Suprapubic skin (tissue), 4 donors: ENCODE results near the gene PRKN. TPM values are rescaled to one million over a fixed set of nuclear protein-coding genes. Genes with fewer than 3 reads are reported as not detected.

Experiments used
- DNase-seq, 2 donors: peaks; one replicate each; pipeline ENCODE4 v3.0.0-alpha.2; 2019; ENCODE audit warnings: low spot score in 2 of 2
- H3K27ac ChIP-seq: fragments of 200-600 bp; sonication (generic); one replicate; pipeline ENCODE4 v1.5.1; 2019
- H3K27me3 ChIP-seq: fragments of 200-600 bp; sonication (generic); one replicate; pipeline ENCODE4 v1.5.1; 2019
- H3K36me3 ChIP-seq: fragments of 200-600 bp; sonication (generic); one replicate; pipeline ENCODE4 v1.5.1; 2019
- H3K4me1 ChIP-seq: fragments of 200-600 bp; sonication (generic); one replicate; pipeline ENCODE4 v1.5.1; 2019
- H3K4me3 ChIP-seq: fragments of 200-600 bp; sonication (generic); one replicate; pipeline ENCODE4 v1.5.1; 2019; ENCODE audit warnings: mild to moderate bottlenecking
- H3K9me3 ChIP-seq: fragments of 200-600 bp; sonication (generic); one replicate; pipeline ENCODE4 v1.5.1; 2019
- CTCF ChIP-seq, 2 donors: fragments of 200-600 bp in 1 of 2; fragments of 450-650 bp in 1 of 2; sonication (generic) in 1 of 2; IDR thresholded peaks; one replicate each; pipeline ENCODE4 v1.5.1; 2016 to 2019; ENCODE audit warnings: antibody characterized with exemption in 2 of 2, mild to moderate bottlenecking in 1 of 2, moderate library complexity in 1 of 2
- EP300 ChIP-seq: sonication (generic); formaldehyde crosslinking; IDR thresholded peaks from one replicate; pipeline ENCODE4 v1.6.1; 2017; ENCODE audit warnings: antibody characterized with exemption
- POLR2A ChIP-seq, 2 donors: fragments of 450-650 bp; IDR thresholded peaks; one replicate each; pipeline ENCODE4 v1.6.1; 2017; ENCODE audit warnings: antibody characterized with exemption in 2 of 2, mild to moderate bottlenecking in 2 of 2, moderate library complexity in 2 of 2
- POLR2AphosphoS5 ChIP-seq, 3 donors: sonication (generic); formaldehyde crosslinking; IDR thresholded peaks; one replicate each; pipeline ENCODE4 v1.6.1; 2017; ENCODE audit warnings: antibody characterized with exemption in 3 of 3
- WGBS: methylation state at CpG from one replicate; pipeline ENCODE4 v1.1.5; 2018; 5-methylcytosine and 5-hydroxymethylcytosine counted together
- total RNA-seq, 4 donors: library from RNA; depleted of rRNA; stranded (reverse); fragments of >200 nt; gene quantifications; one replicate each; pipeline ENCODE4 v1.1.0, GENCODE V29; 2016

Gene PRKN
- total RNA-seq, 4 donors from 2014 or later = 7.2 to 22.8 (median 14.4) TPM

DNA sequence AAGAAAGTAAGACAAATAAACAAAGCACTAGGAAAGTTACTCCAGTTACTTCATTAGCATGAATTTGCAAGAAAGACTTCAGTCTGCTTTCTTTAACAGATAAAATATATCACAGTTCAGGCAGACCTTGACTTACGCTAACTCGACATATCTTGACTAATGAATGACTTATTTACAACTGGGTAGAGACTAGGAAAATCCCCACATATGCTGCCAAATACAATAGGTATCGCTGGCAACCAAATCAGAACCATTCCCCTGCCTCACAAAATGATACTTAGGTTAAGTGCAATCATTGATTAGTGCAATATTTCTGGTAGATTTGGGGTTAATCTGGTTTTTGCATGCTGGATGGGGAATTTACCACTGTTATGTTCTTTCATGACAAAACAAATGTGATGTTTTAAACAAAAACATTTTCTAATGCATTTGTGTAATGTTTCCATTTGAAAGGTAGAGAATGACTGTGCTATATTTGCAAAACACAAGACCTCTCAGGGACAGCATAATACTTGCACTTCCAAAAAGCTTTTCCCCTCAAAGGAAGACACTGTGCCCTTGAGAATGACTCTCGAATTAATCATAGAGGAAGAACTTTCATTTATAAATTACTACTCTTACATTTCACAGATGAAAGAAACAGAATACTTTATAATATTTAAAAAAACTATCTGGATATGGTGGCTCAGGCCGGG, 101.6 kb downstream of the PRKN start:
- WGBS = 63% methylated on average over 5 of the region's 5 CpGs

GRCh38 chr6:162622572-162622971, 105.0 kb downstream of the PRKN start:
- Histone ChIP-seq H3K9me3 (no peaks in the 10 kb centered on the region), H3K27me3 (no peaks in the 10 kb centered on the region), H3K27ac (no peak overlapping the region), H3K36me3 (no peaks in the 10 kb centered on the region), H3K4me3 (no peak overlapping the region), H3K4me1 (no peaks in the 10 kb centered on the region)
- no peak for DNase-seq
- TF ChIP-seq EP300 (no peak), POLR2A (IDR thresholded peaks at IDR 0.05) (no peak), POLR2AphosphoS5 (IDR thresholded peaks at IDR 0.05) (no peak), CTCF (IDR thresholded peaks at IDR 0.05) (no peak)
- WGBS = 59% methylated on average over 5 of the region's 5 CpGs

More for the DNA sequence above, 101.6 kb downstream of the PRKN start:
- Histone ChIP-seq H3K27ac (no peak overlapping the region), H3K36me3 (no peaks in the 10 kb centered on the region), H3K9me3 (no peaks in the 10 kb centered on the region), H3K4me3 (no peak overlapping the region), H3K27me3 (no peaks in the 10 kb centered on the region), H3K4me1 (no peaks in the 10 kb centered on the region)
- no peak for TF ChIP-seq POLR2A (IDR thresholded peaks at IDR 0.05)
- TF ChIP-seq EP300 = no peak
- TF ChIP-seq POLR2AphosphoS5 (IDR thresholded peaks at IDR 0.05) = no peak
- no peak for TF ChIP-seq CTCF (IDR thresholded peaks at IDR 0.05)
- no peak for DNase-seq

DNA sequence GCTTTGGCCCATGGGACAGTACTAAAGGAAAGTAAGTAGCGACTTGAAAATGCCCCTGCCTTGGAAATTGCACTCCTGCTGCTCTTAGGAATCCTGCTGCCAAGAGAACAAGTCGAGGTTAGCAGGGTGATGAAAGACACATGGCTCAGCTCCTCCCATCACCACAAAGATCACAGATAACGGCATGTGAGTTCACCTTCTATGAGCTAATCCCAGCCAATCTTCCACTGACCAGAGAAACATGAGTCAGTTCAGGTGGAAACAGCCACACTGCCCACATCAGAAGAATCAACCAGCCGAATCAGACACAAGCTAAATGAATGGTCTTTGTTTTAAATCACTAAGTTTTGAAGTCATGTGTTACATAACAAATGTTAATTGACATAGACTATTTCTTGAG, 106.3 kb downstream of the PRKN start:
- WGBS = 47% methylated on average over 4 of the region's 4 CpGs
- Histone ChIP-seq H3K27me3 (no peaks in the 10 kb centered on the region), H3K4me1 (no peaks in the 10 kb centered on the region), H3K9me3 (no peaks in the 10 kb centered on the region), H3K4me3 (no peak overlapping the region), H3K27ac (no peak overlapping the region), H3K36me3 (no peaks in the 10 kb centered on the region)
- TF ChIP-seq POLR2A (IDR thresholded peaks at IDR 0.05) (no peak), CTCF (IDR thresholded peaks at IDR 0.05) (no peak), POLR2AphosphoS5 (IDR thresholded peaks at IDR 0.05) (no peak), EP300 (no peak)
- no peak for DNase-seq

GRCh38 chr6:162620073-162620472, 107.5 kb downstream of the PRKN start:
- TF ChIP-seq POLR2AphosphoS5 (IDR thresholded peaks at IDR 0.05) = no peak
- no peak for TF ChIP-seq CTCF (IDR thresholded peaks at IDR 0.05)
- no peak for TF ChIP-seq EP300
- TF ChIP-seq POLR2A (IDR thresholded peaks at IDR 0.05) = no peak
- no peak overlapping the region for H3K27ac ChIP-seq
- peaks cover 5% of the 10 kb centered on the region for H3K4me1 ChIP-seq
- H3K9me3 ChIP-seq = no peaks in the 10 kb centered on the region
- DNase-seq = no peak
- WGBS = 93% methylated on average over 2 of the region's 2 CpGs
- H3K4me3 ChIP-seq = no peak overlapping the region
- H3K36me3 ChIP-seq = no peaks in the 10 kb centered on the region
- H3K27me3 ChIP-seq = no peaks in the 10 kb centered on the region

GRCh38 chr6:162618448-162619002, 109.0 kb downstream of the PRKN start:
- WGBS = 90% methylated on average over 6 of the region's 6 CpGs

More at GRCh38 chr6:162618448-162619002, 109.0 kb downstream of the PRKN start:
- no peak overlapping the region for H3K4me3 ChIP-seq
- H3K27me3 ChIP-seq = no peaks in the 10 kb centered on the region
- no peak for DNase-seq
- no peaks in the 10 kb centered on the region for H3K9me3 ChIP-seq
- peaks cover 5% of the 10 kb centered on the region for H3K4me1 ChIP-seq
- H3K27ac ChIP-seq = no peak overlapping the region
- TF ChIP-seq POLR2A (IDR thresholded peaks at IDR 0.05) (no peak), CTCF (IDR thresholded peaks at IDR 0.05) (no peak)
- no peaks in the 10 kb centered on the region for H3K36me3 ChIP-seq
